HCT116 (cell line): Measurements from ENCODE around the gene LRP2.

Experiments
- CEBPB ChIP-seq: IDR thresholded peaks from 2 replicates; pipeline ENCODE4 v1.6.1; 2012; ENCODE audit warnings: low read depth
- CTCF ChIP-seq, 3 experiments: fragments of 200-600 bp in 1 of 3; sonication (generic) in 1 of 3; IDR thresholded peaks in 2 of 3; conservative IDR thresholded peaks in 1 of 3; 2 replicates each; pipeline ENCODE4 v1.5.1; 2012 to 2017; ENCODE audit warnings: low read depth in 2 of 3, low read length in 2 of 3, antibody characterized with exemption in 1 of 3, borderline replicate concordance in 1 of 3, control low read depth in 1 of 3, mild to moderate bottlenecking in 1 of 3, mixed read lengths in 1 of 3, mixed run types in 1 of 3, moderate library complexity in 1 of 3; ENCODE audit not compliant: insufficient read depth in 1 of 3
- EZH2 ChIP-seq: fragments of 200-600 bp; sonication (generic); IDR thresholded peaks from 2 replicates; pipeline ENCODE4 v1.6.1; 2017; ENCODE audit warnings: antibody characterized with exemption, mixed run types
- EZH2phosphoT487 ChIP-seq: fragments of 200-600 bp; IDR thresholded peaks from 2 replicates; pipeline ENCODE4 v1.6.1; 2018; ENCODE audit warnings: antibody characterized with exemption, borderline replicate concordance
- FOSL1 ChIP-seq: IDR thresholded peaks from 2 replicates; pipeline ENCODE4 v1.6.1; 2012; ENCODE audit warnings: low read depth
- JUND ChIP-seq: IDR thresholded peaks from 2 replicates; pipeline ENCODE4 v1.6.1; 2012
- POLR2A ChIP-seq: IDR thresholded peaks from 2 replicates; pipeline ENCODE4 v1.7.0; 2011; ENCODE audit warnings: borderline replicate concordance; ENCODE audit not compliant: insufficient read depth, insufficient read length; ENCODE audit errors: extremely low read depth
- POLR2AphosphoS5 ChIP-seq: IDR thresholded peaks from 2 replicates; pipeline ENCODE4 v1.6.1; 2011; ENCODE audit warnings: mild to moderate bottlenecking, low read depth, low read length, moderate library complexity
- RAD21 ChIP-seq: IDR thresholded peaks from 2 replicates; pipeline ENCODE4 v1.6.1; 2012; ENCODE audit warnings: low read depth, mild to moderate bottlenecking
- SIN3A ChIP-seq: IDR thresholded peaks from 2 replicates; pipeline ENCODE4 v1.6.1; 2012; ENCODE audit warnings: low read depth
- YY1 ChIP-seq: IDR thresholded peaks from 2 replicates; pipeline ENCODE4 v1.6.1; 2011; ENCODE audit warnings: low read length, low read depth, moderate library complexity, mild to moderate bottlenecking; ENCODE audit not compliant: insufficient replicate concordance; ENCODE audit errors: extremely low read depth
- ZFX ChIP-seq: fragments of 450-650 bp; IDR thresholded peaks from 2 replicates; pipeline ENCODE4 v1.6.1; 2017

DNA sequence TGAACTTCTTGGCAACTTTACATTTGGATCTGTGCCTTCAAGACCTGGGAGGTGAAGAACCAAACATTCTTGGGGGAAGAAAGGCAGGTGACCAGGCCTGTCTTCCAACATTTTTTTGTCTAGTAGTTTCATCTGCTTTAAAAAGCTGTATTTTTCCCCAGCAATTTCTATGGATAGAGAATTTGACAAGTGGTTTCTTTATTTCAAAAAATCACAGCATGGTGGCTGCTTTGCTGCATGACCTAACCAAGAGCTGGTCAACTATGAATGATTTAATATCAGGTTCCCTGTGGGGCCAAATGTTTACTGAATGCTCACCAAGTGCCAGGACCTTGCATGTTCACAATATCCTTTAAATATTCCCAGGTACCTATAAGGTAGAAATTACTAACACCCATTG, 19.1 kb downstream of the LRP2 start:
- TF ChIP-seq CTCF (IDR thresholded peaks at IDR 0.05 in 2 of 3, conservative IDR thresholded peaks at IDR 0.05 in 1 of 3; ENCODE audit: borderline replicate concordance in 1 of 3, insufficient read depth in 1 of 3, low read depth in 2 of 3, low read length in 2 of 3): no peak
- no peak for TF ChIP-seq CEBPB
- no peak for TF ChIP-seq SIN3A
- no peak for TF ChIP-seq POLR2AphosphoS5
- TF ChIP-seq FOSL1: no peak
- TF ChIP-seq EZH2: no peak
- TF ChIP-seq POLR2A: no peak
- no peak for TF ChIP-seq YY1
- TF ChIP-seq EZH2phosphoT487: no peak
- TF ChIP-seq RAD21: no peak
- no peak for TF ChIP-seq ZFX
- TF ChIP-seq JUND: no peak
